RWPE1 (cell line): ENCODE measurements around the gene PPAT.

Experiments
- CTCF ChIA-PET: fragments of 350-600 bp; sonication (Branson Sonifier 250); formaldehyde crosslinking; extraction: SDS; loops from one replicate; lab custom pipeline; 2021; lab: Yijun Ruan, JAX
- POLR2A ChIA-PET: fragments of 400-600 bp; formaldehyde crosslinking; extraction: SDS; loops from one replicate; lab custom pipeline; 2020; ENCODE audit warnings: antibody characterized with exemption; ENCODE audit not compliant: low non-redundant PET; lab: Yijun Ruan, JAX
- DNase-seq: peaks from one replicate; pipeline ENCODE4 v3.0.0; 2012; ENCODE audit warnings: low spot score
- H3K27ac ChIP-seq: fragments of 450-650 bp; 2 replicates; pipeline ENCODE4 v1.5.1; 2017
- TF ChIP-seq, protein P1 (sequence below): fragments of 450-650 bp; conservative IDR thresholded peaks from 2 replicates; pipeline ENCODE4 v1.5.1; 2017; ENCODE audit warnings: low read depth, mild to moderate bottlenecking

PPAT gene

GRCh38 chr4:56426273-56426672, 9.1 kb downstream of the PPAT start:
- TF ChIP-seq, protein P1, sequence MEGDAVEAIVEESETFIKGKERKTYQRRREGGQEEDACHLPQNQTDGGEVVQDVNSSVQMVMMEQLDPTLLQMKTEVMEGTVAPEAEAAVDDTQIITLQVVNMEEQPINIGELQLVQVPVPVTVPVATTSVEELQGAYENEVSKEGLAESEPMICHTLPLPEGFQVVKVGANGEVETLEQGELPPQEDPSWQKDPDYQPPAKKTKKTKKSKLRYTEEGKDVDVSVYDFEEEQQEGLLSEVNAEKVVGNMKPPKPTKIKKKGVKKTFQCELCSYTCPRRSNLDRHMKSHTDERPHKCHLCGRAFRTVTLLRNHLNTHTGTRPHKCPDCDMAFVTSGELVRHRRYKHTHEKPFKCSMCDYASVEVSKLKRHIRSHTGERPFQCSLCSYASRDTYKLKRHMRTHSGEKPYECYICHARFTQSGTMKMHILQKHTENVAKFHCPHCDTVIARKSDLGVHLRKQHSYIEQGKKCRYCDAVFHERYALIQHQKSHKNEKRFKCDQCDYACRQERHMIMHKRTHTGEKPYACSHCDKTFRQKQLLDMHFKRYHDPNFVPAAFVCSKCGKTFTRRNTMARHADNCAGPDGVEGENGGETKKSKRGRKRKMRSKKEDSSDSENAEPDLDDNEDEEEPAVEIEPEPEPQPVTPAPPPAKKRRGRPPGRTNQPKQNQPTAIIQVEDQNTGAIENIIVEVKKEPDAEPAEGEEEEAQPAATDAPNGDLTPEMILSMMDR: no peak

DNA sequence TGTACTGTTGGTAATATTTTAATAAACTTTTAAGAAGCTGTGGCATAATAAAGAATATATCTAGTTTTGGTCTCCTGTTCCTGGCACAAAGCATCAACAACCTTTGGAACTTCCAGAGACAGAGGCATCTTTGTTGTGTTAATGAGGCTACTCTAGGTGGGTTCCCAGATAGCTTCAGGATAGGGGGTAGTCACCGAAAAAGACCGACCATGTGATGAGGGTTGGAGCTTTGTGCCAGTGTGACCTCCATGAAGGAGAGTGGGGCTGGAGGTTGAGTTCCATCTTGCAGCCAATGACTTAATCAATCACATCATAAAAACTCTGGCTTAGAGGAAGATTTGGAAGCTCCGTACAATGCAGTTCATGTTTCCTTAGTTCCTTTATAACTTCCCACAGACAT, 9.9 kb downstream of the PPAT start:
- ChIA-PET CTCF (interaction anchor here (0.6 to 0.8 kb wide), 5 partner anchors 11 to 381 kb away, joined by 3 read pairs; no protein-coding TSS in a partner anchor), POLR2A (no interaction called here)
- TF ChIP-seq, protein P1: no peak
- H3K27ac ChIP-seq: no peak overlapping the region
- no peak for DNase-seq

More at GRCh38 chr4:56426273-56426672, 9.1 kb downstream of the PPAT start:
- POLR2A ChIA-PET: no interaction called here
- no peak for DNase-seq
- H3K27ac ChIP-seq: no peak overlapping the region
- CTCF ChIA-PET: interaction anchor here (0.6 kb wide), 1 partner anchor 787 kb away, joined by 3 read pairs; no protein-coding TSS in a partner anchor

DNA sequence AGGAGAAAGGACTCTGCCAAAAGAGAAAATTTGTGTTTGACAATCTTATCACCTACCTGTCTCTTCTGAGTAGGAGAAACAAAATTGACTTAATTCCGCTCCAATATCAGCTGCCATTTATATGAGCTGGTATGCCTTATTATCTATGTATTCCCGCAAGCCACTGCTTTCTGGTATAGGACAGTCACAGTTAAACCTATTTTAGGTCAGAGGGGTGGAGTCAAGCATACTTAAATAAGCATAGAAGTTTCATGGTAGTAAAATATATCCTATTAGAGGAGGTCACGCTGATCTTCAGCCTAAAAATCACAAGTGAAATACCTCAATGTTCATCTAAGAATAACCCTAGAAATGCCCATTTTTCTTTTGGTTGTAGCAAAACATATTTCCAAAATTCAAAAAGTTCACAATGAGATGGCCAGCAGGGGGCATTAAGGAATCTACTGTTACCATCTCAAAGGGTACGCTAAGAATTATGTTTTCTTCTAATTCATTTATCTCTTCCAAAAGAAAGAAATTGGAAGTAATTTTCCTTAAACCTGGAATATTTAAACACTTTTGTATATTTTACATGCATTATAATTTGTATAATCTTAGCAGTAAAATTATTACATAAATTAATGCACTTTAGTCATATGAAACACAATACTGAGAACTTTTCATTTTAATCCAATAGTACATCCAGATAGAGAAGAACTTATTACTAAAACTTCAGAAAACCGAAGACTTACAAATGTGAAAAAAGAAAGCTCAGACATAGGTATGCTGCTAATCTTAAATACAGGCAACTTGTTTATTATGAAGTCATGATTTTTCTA, 10.5 kb downstream of the PPAT start:
- CTCF ChIA-PET: interaction anchor here (0.6 to 0.8 kb wide), 4 partner anchors 10 to 380 kb away, joined by 3 read pairs; no protein-coding TSS in a partner anchor
- POLR2A ChIA-PET: no interaction called here
- DNase-seq: peak; percentile 18
- TF ChIP-seq, protein P1: peak; percentile 62
- H3K27ac ChIP-seq: no peak overlapping the region

- POLR2A ChIA-PET: no interaction called here
Measured at GRCh38 chr4:56424176-56424575, 11.2 kb downstream of the PPAT start.

GRCh38 chr4:56417396-56417795, 18.0 kb downstream of the PPAT start:
- CTCF ChIA-PET: no interaction called here
- TF ChIP-seq, protein P1: no peak
- POLR2A ChIA-PET: no interaction called here

More at GRCh38 chr4:56424176-56424575, 11.2 kb downstream of the PPAT start:
- CTCF ChIA-PET: interaction anchor here (0.7 to 0.9 kb wide), 2 partner anchors 10 to 17 kb away, joined by 3 read pairs; no protein-coding TSS in a partner anchor
- DNase-seq: no peak
- TF ChIP-seq, protein P1: no peak
- no peak overlapping the region for H3K27ac ChIP-seq

GRCh38 chr4:56416349-56416748, 19.1 kb downstream of the PPAT start:
- ChIA-PET CTCF (interaction anchor here (0.7 kb wide), 1 partner anchor 29 kb away, joined by 4 read pairs; the partner anchor contains the start of gene AASDH), POLR2A (no interaction called here)
- TF ChIP-seq, protein P1: no peak
- DNase-seq: no peak
- no peak overlapping the region for H3K27ac ChIP-seq

More at GRCh38 chr4:56417396-56417795, 18.0 kb downstream of the PPAT start:
- no peak for DNase-seq
- no peak overlapping the region for H3K27ac ChIP-seq
